Activated CD4-positive, alpha-beta T cell treated with anti-CD3 and anti-CD28 coated beads for 24 hours (primary cell): ENCODE measurements around the gene CFP.
"Not testable (repeated sequence)": the region's sequence is repeated elsewhere in the genome, so short reads cannot be mapped to it uniquely, and the experiment has no call there.

Experiments
- DNase-seq, 2 donors: peaks; one replicate each; pipeline ENCODE4 v3.0.0-alpha.2; 2020; ENCODE audit warnings: low read depth in 2 of 2

Gene CFP

DNA sequence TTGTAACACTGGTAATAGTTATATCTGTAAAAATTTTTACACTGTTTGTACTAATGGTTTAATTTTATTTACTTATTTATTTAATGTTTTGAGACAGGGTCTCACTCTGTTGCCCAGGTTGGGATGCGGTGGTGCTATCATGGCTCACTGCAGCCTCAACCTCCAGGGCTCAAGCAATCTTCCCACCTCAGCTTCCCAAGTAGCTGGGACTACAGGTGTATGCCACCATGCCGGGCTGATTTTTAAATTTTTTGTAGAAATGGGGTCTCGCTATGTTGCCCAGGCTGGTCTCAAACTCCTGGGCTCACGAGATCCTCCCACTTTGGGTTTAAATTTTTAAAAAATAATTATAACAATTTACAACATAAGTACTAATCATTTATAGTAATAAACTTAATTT is 26.6 kb downstream of the CFP start:
- DNase-seq, result not testable (repeated sequence)

DNA sequence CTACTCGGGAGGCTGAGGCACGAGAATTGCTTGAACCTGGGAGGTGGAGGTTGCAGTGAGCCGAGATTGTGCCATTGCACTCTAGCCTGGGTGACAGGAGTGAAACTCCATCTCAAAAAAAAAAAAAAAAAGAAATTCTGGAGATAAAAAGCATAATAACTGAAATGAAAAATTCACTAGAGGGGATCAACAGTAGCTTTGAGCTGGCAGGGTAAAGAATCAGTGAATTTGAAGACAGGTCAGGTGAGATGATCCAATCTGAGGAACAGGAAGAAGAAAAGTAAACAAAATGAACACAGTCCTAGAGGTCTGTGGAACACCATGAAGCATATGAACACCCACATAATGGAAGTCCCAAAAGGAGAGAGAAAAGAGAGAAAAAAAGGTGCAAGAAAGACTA is 32.5 kb downstream of the CFP start:
- no peak for DNase-seq

- DNase-seq, result no peak
These were observed 33.5 kb downstream of the CFP start for GRCh38 chrX:47596256-47596655.

DNA sequence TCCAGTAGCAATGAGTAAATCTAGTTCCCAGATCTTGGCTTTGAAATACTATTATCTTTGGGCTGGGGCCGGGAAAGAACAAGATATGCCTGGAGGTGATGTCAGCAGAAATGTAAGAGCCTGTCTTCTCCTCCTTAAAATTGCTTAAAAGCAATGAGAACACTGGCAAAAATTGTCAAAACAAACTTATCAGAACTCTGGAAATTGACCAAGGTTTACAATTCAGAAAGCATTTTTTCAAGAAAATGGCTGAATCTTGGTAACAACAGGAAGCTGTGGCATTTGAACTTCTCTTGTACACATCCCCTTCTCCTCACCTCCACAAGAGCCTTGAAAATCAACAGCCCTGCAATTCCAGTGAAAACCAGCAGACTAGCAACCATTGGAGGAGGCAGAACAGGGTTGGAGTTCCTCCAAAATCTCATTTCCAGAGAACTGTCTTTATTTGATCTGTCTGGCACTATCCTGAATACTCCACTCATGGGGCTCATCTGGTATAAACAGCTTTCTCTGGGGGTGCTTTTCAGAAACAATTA is 33.9 kb downstream of the CFP start:
- DNase-seq, result no peak

- no peak for DNase-seq
These were observed 36.2 kb downstream of the CFP start for GRCh38 chrX:47593522-47593921.

DNA sequence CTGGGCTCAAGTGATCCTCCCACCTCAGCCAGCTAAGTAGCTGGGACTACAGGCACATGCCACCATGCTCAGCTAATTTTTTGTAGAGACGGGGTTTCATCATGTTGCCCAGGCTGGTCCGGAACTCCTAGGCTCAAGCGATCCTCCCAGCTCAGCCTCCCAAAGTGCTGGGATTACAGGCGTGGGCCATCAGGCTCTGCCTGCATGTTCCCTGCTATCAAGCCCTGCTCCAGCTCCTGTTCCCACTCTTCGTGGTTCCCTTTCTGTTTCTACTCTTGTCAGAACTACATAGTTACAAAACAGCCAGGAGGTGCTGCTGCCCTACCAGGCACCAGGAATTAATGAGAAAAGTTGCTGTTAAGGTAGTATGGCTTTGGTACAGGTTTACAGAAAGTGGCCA is 38.7 kb downstream of the CFP start:
- no peak for DNase-seq

DNA sequence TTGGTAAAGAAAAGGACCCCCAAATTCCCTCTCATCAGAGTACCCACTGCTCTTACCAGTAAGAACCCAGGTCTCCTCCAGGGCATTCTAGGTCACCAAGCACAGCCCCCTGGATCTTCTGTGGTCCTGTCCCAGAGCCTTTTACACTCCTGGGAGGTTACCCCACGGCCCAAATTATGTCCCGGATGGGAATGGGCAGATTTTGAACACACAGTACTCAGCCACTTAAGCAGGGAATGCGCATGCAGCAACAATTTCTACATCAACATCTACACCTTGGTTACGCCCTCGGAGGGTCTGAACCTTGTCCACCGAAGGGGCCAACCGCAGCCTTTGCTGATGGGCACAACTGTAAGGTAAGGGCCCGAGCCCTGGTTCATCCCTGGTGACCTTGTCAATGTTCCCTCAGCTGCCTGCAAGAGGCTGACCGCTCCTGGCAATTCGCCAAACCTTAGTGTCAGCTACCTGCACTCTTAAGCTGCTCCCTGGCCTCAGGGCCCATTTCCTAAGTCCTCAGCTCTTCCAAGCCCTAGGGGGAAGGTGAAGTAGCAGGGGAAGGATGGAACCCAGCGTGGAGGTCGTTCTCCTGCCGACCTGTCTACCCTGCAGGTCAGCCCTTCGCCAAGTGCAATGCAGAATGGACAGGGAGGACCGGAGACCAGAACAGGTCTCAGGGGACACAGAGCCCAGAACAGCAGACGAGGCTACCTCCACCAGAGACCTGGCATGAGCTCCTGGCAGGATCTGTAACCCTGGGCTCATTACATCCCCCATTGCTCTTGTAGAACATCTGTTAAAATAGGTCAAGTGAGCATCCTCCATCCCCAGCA is 41.6 kb downstream of the CFP start:
- DNase-seq, result no peak

DNA sequence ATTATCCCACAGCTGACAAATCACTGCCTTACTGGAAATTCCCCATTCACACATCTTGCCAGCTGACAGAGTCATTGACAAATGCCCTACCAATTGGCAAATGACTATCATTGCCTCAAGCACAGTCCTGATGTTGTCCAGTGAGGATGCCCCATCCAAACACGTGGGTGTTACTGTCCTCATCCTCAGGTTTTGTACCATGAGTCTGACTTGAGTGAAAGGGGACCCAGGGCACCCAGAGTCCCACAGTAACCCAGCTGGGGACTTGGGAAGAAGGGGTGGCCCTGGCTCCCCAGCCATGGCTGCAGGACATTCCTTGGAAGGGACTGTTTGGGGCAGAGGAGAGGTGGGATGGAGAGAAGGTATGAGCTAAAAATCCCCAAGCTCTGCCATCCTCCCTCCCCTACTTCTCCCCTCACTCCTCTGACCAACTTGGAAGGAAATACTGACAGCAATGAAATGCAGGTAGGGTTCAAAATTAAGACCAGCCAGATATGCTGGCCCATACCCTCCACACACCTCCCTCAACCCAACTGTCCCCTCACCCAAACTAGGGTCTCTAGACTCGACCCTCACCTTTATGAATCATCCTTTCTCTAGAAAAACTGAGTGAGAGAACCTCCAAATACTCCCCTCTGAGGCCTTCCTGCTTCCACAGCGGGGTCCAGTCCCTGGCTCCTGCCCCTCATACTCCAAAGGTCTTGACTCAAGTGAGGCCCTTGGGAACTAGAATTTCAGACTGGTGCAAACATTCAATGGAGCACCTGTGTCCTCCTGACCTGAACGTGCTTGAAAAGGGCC is 42.4 kb downstream of the CFP start:
- no peak for DNase-seq

DNA sequence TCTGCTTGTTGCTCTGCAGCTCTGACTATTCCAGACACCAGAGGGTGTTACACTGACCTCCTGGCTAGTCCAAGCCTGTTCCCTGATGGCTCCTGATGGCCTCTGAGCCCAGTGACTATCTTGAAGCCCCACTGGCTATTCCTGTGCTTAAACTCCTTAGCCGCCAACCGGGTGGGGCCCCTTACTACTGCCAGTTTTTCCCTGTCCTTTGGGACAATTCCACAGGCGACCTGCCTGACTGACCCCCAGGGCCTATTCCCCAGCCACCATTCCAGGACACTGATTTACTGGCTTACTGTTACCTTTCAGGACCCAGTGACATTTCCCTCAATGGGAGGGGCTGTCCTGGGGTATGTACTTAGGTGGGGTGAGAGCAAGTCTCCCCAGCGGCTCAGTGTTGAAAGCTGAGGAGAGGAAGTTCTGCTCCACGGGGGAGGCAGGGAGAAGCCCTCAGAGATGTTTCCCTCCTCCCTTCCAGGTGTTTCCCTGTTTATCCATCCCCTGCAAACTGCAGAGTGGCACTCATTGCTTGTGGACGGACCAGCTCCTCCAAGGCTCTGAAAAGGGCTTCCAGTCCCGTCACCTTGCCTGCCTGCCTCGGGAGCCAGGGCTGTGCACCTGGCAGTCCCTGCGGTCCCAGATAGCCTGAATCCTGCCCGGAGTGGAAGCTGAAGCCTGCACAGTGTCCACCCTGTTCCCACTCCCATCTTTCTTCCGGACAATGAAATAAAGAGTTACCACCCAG is 43.5 kb downstream of the CFP start:
- no peak for DNase-seq

DNA sequence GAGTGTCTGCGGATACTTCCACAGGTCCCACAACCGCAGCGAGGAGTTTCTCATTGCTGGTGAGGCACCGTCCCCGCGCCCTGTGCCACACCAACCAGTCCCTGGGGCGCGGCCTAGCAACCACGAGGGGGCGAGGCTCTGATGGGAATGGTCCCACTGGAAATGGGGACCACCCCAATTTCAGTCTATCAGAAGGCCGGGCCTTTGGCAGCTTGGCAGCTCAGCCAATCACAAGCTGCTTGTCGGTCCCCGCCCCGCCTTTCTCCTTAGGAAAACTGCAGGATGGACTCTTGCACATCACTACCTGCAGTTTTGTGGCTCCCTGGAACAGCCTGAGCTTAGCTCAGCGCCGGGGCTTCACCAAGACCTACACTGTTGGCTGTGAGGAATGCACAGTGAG is 44.5 kb downstream of the CFP start:
- no peak for DNase-seq

- DNase-seq, result no peak
These were observed 45.0 kb downstream of the CFP start for GRCh38 chrX:47584714-47585113.

GRCh38 chrX:47583240-47583861 is 46.4 kb downstream of the CFP start:
- DNase-seq, result no peak

DNA sequence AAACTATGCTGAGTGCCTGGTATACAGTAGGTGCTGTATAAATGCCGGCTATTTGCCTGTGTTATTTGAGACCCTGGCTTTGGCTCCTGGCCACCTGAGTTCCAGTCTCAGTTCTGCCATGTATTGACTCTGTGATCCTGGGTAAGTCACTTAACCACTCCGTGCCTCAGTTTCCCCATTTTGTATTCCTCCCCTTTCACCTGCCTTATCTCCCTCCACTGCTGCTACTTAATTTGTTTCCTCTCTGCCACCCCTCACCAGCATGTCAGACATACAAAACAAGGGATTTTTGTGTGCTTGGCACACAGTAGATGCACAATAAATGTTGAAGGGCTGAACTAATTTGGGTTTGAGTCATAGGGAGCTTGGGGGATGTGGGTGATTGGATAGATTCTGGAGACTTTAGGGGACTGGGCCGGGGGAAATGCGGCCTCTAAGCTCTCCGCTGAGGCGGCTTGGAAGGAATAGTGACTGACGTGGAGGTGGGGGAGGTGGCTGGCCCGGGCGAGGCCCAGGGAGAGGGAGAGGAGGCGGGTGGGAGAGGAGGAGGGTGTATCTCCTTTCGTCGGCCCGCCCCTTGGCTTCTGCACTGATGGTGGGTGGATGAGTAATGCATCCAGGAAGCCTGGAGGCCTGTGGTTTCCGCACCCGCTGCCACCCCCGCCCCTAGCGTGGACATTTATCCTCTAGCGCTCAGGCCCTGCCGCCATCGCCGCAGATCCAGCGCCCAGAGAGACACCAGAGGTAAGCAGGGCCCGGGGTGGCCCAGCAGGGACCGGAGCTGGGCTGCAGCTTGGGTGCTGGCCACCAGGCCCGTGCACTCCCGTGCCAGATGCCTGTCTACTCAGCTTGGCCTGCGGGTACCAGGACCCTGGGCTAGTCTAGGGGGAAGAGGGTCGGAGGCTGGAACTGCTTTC is 47.7 kb downstream of the CFP start, which contains the start of gene TIMP1:
Gene TIMP1 (plus strand): TSS at position 706 of the 917 bp plus-strand sequence. CDS start 980 bp downstream, outside the sequence.
- peak; percentile 57 to 70 for DNase-seq

DNA sequence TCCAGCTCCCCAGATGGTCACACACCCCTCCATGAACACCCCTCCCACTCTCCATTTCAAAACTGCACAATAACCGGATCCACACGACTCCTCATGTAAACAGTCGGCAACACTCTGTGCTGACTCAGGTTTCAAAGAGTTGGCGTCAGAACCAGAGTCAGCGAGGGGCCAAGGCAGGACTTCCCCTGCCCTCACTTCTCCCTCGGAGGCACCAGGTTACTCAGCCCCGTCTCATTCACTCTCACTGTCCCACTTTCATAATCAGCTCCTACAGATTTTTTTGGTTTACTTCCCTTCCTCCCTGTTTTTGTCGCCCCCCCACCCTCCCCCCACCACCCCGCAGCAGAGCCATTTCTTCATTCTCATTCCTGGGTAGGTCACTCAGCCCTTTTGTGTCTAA is 50.2 kb downstream of the CFP start:
- no peak for DNase-seq

GRCh38 chrX:47578692-47579091 is 51.0 kb downstream of the CFP start:
- DNase-seq, result no peak

DNA sequence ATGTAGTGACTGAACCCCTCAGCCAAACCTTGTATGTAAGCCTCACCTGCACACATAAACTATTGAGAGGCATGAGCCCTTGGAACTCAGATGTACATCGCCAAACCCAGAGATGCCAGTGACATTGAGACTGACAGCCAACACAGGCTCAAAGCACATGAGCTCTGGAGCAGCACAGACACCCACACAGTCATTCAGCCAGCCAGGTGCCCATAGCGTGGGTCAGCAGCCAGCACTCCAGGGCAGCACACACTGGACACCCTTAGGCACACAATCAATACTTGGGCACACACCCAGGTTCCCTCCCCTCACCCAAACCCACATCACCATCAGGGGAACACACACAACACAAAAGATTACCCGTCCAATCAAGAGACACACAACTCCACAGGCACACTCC is 51.8 kb downstream of the CFP start:
- DNase-seq, result no peak

- no peak for DNase-seq
These were observed 52.3 kb downstream of the CFP start for GRCh38 chrX:47577424-47577823.

DNA sequence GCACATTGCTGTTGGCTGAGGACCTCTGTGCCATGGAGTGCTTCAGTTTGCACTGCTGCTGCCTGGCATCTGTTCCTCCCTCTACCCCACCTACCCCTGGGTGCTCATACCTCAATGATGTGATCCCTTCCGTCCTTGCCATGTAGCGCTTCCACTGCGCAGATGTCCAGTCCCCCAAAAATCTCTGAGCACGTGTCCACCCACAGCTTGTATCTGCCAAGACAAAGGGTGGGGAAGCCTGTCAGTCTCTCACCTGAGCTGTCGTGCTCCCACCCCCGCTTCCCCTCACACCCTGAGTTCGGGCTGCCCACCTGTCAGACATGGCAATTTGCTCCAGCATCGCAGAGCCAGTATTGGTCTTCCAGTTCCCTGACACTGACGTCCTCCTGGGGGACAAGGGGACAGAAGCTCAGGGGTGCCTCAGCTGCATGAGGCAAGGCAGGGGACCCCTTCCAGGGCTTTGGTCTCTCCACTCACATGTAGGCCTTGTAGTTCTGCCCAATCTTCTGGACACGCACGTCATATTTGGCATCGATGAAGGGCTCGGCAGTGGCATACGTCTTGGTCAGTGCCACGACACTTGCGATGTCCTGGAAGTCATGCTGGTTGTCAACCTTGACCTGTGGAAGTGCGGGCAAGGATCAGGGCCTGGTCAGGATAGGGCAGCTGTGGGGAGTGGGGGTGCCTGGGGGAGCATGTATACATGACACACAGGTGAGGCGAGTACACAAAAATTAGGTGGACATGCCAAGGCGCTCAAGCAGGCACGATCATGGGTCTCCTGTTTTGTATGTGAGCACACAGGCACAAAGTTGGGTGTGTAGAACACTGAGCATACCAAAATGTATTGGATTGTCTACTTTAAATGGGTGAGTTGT is 53.5 kb downstream of the CFP start:
- DNase-seq, result no peak

- no peak for DNase-seq
These were observed 55.0 kb downstream of the CFP start for GRCh38 chrX:47574547-47575301.
